ENCODE results near the gene RPP14.

GRCh38 chr3:58346368-58346767, 40.3 kb downstream of the RPP14 start:
- no peak for TF ChIP-seq POLR2AphosphoS5 (IDR thresholded peaks at IDR 0.05)
- no peak for TF ChIP-seq POLR2A (IDR thresholded peaks at IDR 0.05; ENCODE audit: low read depth)
- no peak for TF ChIP-seq CTCF (IDR thresholded peaks at IDR 0.05)
